ENCODE measurements around the gene MCU. TPM values are rescaled to one million over a fixed set of nuclear protein-coding genes. Genes with fewer than 3 reads are reported as not detected.
"Not testable (repeated sequence)": the region's sequence is repeated elsewhere in the genome, so short reads cannot be mapped to it uniquely, and the experiment has no call there.

The MCU gene
- total RNA-seq, 1 donor from 2014 or later: 31.8 TPM

- no peaks in the 10 kb centered on the region for H4K20me1 ChIP-seq (ENCODE audit: insufficient read depth, low read length)
- DNase-seq (ENCODE audit: low read depth) (no peak), FAIRE-seq (no peak)
- no peaks in the 10 kb centered on the region for H3K9me3 Mint-ChIP-seq (ENCODE audit: unreplicated experiment)
- no peak overlapping the region for H2AFZ ChIP-seq (ENCODE audit: low read depth, low read length)
- H3K4me1 ChIP-seq (ENCODE audit: insufficient read depth, low read length): no peaks in the 10 kb centered on the region
- H3K9ac ChIP-seq (ENCODE audit: low read length): no peak overlapping the region
- no peaks in the 10 kb centered on the region for H3K4me1 Mint-ChIP-seq (ENCODE audit: low read depth, unreplicated experiment)
- no peaks in the 10 kb centered on the region for H3K9me3 ChIP-seq (ENCODE audit: insufficient read depth, low read depth, low read length)
- no peaks in the 10 kb centered on the region for H3K36me3 ChIP-seq (ENCODE audit: insufficient read depth, low read length)
- no peaks in the 10 kb centered on the region for H3K27me3 Mint-ChIP-seq (ENCODE audit: low read depth, unreplicated experiment)
- no peak overlapping the region for H3K4me2 ChIP-seq (ENCODE audit: low read length)
- no peak overlapping the region for H3K4me3 Mint-ChIP-seq (ENCODE audit: unreplicated experiment)
- no peak overlapping the region for H3K27ac Mint-ChIP-seq (ENCODE audit: unreplicated experiment)
- no peak overlapping the region for H3K27ac ChIP-seq (ENCODE audit: low read depth, low read length)
- H3K36me3 Mint-ChIP-seq (ENCODE audit: low read depth, unreplicated experiment): no peaks in the 10 kb centered on the region
- H3K27me3 ChIP-seq (ENCODE audit: insufficient read depth, low read length): no peaks in the 10 kb centered on the region
- no peak overlapping the region for H3K4me3 ChIP-seq (ENCODE audit: insufficient read depth, low read depth, low read length)
- no peaks in the 10 kb centered on the region for H3K79me2 ChIP-seq (ENCODE audit: insufficient read depth, low read length)
- TF ChIP-seq, protein P1, sequence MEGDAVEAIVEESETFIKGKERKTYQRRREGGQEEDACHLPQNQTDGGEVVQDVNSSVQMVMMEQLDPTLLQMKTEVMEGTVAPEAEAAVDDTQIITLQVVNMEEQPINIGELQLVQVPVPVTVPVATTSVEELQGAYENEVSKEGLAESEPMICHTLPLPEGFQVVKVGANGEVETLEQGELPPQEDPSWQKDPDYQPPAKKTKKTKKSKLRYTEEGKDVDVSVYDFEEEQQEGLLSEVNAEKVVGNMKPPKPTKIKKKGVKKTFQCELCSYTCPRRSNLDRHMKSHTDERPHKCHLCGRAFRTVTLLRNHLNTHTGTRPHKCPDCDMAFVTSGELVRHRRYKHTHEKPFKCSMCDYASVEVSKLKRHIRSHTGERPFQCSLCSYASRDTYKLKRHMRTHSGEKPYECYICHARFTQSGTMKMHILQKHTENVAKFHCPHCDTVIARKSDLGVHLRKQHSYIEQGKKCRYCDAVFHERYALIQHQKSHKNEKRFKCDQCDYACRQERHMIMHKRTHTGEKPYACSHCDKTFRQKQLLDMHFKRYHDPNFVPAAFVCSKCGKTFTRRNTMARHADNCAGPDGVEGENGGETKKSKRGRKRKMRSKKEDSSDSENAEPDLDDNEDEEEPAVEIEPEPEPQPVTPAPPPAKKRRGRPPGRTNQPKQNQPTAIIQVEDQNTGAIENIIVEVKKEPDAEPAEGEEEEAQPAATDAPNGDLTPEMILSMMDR (IDR thresholded peaks at IDR 0.05; ENCODE audit: insufficient read depth, low read depth, low read length): no peak
- no peak for TF ChIP-seq EZH2 (IDR thresholded peaks at IDR 0.05; ENCODE audit: insufficient read depth, low read length)
Observed at GRCh38 chr10:72645263-72645858, 46.6 kb upstream of the MCU start.

DNA sequence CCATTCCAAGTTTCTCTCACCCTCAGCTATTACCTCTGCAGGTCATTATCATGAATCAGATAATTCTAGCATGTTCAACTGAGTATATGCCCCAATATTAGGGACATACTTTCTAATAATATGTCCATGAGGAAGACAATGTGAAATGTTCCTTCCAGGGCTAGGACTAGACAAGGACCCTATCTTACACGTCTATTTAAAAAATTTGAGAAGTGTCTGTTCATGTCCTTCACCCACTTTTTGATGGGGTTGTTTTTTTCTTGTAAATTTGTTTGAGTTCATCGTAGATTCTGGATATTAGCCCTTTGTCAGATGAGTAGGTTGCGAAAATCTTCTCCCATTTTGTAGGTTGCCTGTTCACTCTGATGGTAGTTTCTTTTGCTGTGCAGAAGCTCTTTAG lies 45.0 kb upstream of the MCU start:
- not testable (repeated sequence) for FAIRE-seq; H3K36me3 ChIP-seq (ENCODE audit: insufficient read depth, low read length); DNase-seq (ENCODE audit: low read depth); H3K4me1 ChIP-seq (ENCODE audit: insufficient read depth, low read length); H4K20me1 ChIP-seq (ENCODE audit: insufficient read depth, low read length); H3K79me2 ChIP-seq (ENCODE audit: insufficient read depth, low read length); H3K4me3 ChIP-seq (ENCODE audit: insufficient read depth, low read depth, low read length); H3K9me3 Mint-ChIP-seq (ENCODE audit: unreplicated experiment); H3K27ac Mint-ChIP-seq (ENCODE audit: unreplicated experiment); H2AFZ ChIP-seq (ENCODE audit: low read depth, low read length); H3K4me2 ChIP-seq (ENCODE audit: low read length); H3K27me3 Mint-ChIP-seq (ENCODE audit: low read depth, unreplicated experiment); H3K4me3 Mint-ChIP-seq (ENCODE audit: unreplicated experiment); H3K27ac ChIP-seq (ENCODE audit: low read depth, low read length); H3K27me3 ChIP-seq (ENCODE audit: insufficient read depth, low read length); H3K9ac ChIP-seq (ENCODE audit: low read length); H3K4me1 Mint-ChIP-seq (ENCODE audit: low read depth, unreplicated experiment); H3K9me3 ChIP-seq (ENCODE audit: insufficient read depth, low read depth, low read length); H3K36me3 Mint-ChIP-seq (ENCODE audit: low read depth, unreplicated experiment)

DNA sequence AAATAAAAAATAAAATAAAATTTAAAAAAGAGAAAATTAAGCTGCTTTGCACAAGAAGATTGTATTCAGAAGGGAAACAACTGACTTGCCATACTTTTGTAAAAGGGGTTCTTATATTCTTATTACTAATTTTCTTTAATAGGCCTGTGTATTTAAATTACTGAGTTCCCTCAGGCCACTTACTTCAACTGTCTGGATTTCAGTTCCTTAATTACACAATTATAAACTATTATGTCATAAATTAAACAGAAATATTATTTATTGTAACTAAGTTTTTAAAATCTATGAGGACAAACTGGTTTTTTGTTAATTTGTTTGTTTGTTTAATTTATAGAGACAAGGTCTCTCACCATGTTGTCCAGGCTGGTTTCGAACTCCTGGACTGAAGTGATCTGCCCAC lies 43.6 kb upstream of the MCU start:
- Mint-ChIP-seq H3K27ac (ENCODE audit: unreplicated experiment) (no peak overlapping the region), H3K36me3 (ENCODE audit: low read depth, unreplicated experiment) (no peaks in the 10 kb centered on the region)
- no peak for FAIRE-seq

More for the DNA sequence above, 43.6 kb upstream of the MCU start:
- DNase-seq (ENCODE audit: low read depth): no peak
- Histone ChIP-seq H3K36me3 (ENCODE audit: insufficient read depth, low read length) (no peaks in the 10 kb centered on the region), H3K4me1 (ENCODE audit: insufficient read depth, low read length) (no peaks in the 10 kb centered on the region), H3K27ac (ENCODE audit: low read depth, low read length) (no peak overlapping the region), H3K79me2 (ENCODE audit: insufficient read depth, low read length) (no peaks in the 10 kb centered on the region), H3K27me3 (ENCODE audit: insufficient read depth, low read length) (no peaks in the 10 kb centered on the region), H3K9me3 (ENCODE audit: insufficient read depth, low read depth, low read length) (no peaks in the 10 kb centered on the region), H3K9ac (ENCODE audit: low read length) (no peak overlapping the region), H3K4me3 (ENCODE audit: insufficient read depth, low read depth, low read length) (no peak overlapping the region), H3K4me2 (ENCODE audit: low read length) (no peak overlapping the region), H2AFZ (ENCODE audit: low read depth, low read length) (no peak overlapping the region), H4K20me1 (ENCODE audit: insufficient read depth, low read length) (no peaks in the 10 kb centered on the region)
- H3K27me3 Mint-ChIP-seq (ENCODE audit: low read depth, unreplicated experiment): no peaks in the 10 kb centered on the region
- TF ChIP-seq EZH2 (IDR thresholded peaks at IDR 0.05; ENCODE audit: insufficient read depth, low read length): no peak
- TF ChIP-seq, protein P1 (IDR thresholded peaks at IDR 0.05; ENCODE audit: insufficient read depth, low read depth, low read length): no peak
- no peaks in the 10 kb centered on the region for H3K9me3 Mint-ChIP-seq (ENCODE audit: unreplicated experiment)
- no peaks in the 10 kb centered on the region for H3K4me1 Mint-ChIP-seq (ENCODE audit: low read depth, unreplicated experiment)
- no peak overlapping the region for H3K4me3 Mint-ChIP-seq (ENCODE audit: unreplicated experiment)
